Erythroblast (primary cell): ENCODE measurements around the gene LGMN.

Experiments used
- GATA1 ChIP-seq: IDR thresholded peaks from 2 replicates; pipeline ENCODE4 v1.6.1; 2011; ENCODE audit warnings: low read depth, mild to moderate bottlenecking, control low read depth, low read length, moderate library complexity
- POLR2A ChIP-seq: IDR thresholded peaks from 2 replicates; pipeline ENCODE4 v1.6.1; 2011; ENCODE audit warnings: mild to moderate bottlenecking, low read length

DNA sequence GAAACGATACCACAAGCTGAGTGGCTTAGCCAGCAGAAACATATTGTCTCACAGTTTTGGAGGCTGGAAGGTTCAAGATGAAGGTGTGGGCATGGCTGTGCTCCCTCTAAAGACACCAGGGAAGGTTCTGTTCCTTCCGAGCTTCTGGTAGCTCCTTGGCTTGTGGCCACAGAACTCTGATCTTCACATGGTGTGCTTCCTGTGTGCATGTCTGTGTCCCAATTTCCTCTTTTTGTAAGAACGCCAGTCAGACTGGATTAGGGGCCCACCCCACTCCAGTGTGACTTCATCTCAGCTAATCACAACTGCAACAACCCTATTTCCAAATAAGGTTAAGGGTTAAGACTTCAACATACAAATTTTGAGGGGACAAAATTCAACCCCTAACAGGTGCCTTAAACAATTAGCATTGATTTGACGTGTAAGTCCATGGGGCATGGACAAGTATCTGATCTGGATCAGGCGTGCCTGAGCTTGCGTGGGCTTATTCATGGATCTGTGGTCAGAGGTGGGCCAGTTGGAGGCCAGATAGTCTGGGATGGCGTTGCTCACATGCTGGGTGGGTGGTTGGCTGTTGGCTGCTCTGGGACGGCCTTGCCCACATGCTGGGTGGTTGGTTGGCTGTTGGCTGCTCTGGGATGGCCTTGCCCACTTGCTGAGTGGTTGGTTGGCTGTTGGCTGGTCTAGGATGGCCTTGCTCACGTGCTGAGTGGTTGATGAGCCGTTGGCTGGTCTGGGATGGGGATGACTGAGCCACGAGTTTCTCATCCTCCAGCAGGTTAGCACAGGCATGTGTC lies 88.5 kb downstream of the LGMN start:
- TF ChIP-seq POLR2A (no peak), GATA1 (no peak)
